GM18520 (cell line): ENCODE data around the gene HSPB6.
"Not testable (repeated sequence)": the region's sequence is repeated elsewhere in the genome, so short reads cannot be mapped to it uniquely, and the experiment has no call there.

Experiments used
- ATAC-seq: cut with Tn5 transposase; IDR thresholded peaks from one replicate; pipeline ENCODE4 v1.9.1; 2021; ENCODE audit not compliant: unreplicated experiment

The HSPB6 gene

DNA sequence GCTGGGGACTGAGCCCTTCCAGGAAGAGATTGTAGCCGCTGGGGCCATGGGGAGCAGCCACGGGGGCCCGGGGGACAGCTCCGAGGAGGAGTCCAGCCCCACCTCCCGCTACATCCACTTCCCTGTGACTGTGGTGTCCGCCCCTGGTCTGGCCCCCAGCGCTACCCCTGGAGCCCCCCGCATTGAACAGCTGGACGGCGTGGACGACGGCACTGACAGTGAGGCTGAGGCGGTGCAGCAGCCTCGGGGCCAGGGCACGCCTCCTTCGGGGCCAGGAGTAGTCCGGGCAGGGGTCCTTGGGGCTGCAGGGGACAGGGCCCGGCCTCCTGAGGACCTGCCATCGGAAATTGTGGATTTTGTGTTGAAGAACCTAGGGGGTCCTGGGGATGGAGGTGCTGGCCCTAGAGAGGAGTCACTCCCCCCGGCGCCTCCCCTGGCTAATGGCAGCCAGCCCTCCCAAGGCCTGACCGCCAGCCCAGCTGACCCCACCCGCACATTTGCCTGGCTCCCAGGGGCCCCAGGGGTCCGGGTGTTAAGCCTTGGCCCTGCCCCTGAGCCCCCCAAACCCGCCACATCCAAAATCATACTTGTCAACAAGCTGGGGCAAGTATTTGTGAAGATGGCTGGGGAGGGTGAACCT lies 24.2 kb downstream of the HSPB6 start:
- no peak for ATAC-seq

DNA sequence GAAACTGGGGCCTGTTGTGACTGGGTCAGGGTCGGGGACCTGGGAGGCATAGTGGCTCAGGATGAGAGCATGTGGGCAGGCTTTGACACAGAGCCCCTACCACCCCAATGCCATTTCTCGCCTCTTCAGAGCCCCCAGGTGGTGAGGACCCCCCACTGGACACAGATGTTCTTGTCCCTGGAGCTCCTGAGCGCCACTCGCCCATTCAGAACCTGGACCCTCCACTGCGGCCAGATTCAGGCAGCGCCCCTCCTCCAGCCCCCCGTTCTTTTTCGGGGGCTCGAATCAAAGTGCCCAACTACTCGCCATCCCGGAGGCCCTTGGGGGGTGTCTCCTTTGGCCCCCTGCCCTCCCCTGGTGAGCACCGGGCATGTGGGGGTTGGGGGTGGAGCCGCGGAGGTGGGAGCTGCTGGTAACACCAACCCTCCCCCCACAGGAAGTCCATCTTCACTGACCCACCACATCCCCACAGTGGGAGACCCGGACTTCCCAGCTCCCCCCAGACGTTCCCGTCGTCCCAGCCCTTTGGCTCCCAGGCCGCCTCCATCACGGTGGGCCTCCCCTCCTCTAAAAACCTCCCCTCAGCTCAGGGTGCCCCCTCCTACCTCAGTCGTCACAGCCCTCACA lies 24.9 kb downstream of the HSPB6 start:
- no peak for ATAC-seq

DNA sequence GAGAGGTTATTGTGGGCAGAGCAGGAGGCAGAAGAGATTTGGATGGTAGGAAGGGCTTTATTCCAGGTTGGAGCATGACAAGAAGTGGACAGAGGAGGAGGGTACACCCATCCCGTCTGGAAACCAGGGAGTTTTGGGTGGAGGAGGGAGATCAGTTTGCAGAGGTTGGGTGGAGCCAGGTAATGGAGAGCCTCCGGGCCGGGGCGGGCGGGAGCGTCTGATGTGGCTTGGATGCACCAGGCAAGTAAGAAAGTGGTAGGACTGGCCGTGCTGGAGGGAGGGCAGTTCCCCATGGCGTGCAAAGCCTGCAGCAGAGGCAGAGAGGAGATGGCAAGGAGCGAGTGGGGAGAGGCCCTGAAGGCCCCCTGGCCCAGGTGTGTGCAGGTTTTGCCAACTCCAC lies 25.5 kb downstream of the HSPB6 start:
- ATAC-seq: no peak

DNA sequence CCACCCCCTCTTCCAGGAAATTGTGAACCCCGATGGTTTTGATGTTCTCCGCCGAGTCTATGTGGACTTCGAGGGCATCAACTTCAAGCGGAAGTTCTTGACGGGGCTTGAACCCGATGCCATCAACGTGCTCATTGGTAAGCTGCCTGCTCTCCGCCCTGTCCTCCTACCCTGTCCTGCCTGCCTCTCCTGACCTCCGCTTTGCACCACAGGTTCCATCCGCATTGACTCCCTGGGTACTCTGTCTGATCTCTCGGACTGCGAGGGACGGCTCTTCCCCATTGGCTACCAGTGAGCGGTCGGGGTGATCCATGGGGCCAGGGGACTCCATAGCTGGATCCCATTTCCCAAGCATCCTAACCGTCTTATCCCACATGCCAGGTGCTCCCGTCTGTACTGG lies 26.5 kb downstream of the HSPB6 start:
- no peak for ATAC-seq

DNA sequence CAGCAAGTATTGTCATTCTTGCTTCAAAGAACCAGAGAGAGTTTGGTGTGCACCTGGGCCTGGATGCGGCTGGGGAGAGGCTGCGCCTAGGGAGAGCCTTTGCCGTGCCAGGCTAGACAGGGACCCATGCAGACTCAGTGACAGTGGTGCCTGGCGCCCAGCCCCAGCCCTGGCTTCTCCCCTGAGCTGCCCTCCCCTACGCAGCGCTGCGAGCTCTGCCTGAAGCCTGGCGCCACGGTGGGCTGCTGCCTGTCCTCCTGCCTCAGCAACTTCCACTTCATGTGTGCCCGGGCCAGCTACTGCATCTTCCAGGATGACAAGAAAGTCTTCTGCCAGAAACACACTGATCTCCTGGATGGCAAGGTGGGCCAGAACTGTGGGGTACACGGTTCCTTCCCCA lies 27.1 kb downstream of the HSPB6 start:
- no peak for ATAC-seq

DNA sequence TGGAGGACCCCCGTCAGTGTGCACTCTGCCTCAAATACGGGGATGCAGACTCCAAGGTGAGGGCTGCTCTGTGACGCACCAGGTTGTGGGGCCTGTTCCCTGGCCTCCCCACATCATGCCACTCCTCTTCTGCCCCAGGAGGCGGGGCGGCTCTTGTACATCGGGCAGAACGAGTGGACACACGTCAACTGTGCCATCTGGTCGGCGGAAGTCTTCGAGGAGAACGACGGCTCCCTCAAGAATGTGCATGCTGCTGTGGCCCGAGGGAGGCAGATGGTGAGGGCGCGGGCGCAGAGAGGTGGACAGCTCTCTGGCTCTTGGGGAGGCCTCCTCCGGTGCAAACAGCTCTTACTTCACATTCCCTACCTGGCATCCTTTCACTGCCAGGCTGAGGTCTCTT lies 27.8 kb downstream of the HSPB6 start:
- no peak for ATAC-seq

DNA sequence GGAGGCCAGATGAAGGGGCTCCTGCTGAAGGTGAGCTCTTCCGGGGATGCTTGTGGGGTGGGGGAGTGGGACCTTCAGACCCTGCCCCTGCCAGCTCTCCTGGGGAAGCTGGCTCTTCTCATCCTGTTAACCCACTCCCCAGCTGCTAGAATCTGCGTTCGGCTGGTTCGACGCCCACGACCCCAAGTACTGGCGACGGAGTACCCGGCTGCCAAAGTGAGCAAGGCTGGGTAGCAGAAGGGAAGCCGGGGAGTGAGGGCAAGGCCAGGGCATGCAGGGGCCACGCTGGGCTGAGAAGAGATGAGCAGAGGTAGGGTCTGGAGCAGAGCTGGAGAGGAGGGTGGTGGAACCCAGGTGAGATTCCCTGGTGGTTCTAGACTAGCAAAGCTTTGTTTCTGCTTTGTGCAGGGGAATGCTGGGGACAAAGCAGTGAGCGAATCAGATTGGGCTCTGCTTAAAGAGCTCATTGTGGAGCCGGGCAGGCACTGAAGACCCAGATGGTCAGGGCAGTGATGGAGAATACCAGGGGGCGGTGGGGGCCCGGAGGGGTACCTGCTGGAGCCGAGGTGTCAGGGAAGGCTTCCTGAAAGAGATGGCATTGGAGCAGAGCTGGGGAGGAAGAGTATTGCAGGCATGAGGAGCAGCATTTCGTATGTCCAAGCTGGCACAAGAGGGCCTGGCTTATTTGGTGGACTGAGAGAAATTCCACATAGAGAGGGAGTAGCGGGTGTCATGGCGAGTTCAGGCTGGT lies 28.7 kb downstream of the HSPB6 start:
- ATAC-seq: no peak

DNA sequence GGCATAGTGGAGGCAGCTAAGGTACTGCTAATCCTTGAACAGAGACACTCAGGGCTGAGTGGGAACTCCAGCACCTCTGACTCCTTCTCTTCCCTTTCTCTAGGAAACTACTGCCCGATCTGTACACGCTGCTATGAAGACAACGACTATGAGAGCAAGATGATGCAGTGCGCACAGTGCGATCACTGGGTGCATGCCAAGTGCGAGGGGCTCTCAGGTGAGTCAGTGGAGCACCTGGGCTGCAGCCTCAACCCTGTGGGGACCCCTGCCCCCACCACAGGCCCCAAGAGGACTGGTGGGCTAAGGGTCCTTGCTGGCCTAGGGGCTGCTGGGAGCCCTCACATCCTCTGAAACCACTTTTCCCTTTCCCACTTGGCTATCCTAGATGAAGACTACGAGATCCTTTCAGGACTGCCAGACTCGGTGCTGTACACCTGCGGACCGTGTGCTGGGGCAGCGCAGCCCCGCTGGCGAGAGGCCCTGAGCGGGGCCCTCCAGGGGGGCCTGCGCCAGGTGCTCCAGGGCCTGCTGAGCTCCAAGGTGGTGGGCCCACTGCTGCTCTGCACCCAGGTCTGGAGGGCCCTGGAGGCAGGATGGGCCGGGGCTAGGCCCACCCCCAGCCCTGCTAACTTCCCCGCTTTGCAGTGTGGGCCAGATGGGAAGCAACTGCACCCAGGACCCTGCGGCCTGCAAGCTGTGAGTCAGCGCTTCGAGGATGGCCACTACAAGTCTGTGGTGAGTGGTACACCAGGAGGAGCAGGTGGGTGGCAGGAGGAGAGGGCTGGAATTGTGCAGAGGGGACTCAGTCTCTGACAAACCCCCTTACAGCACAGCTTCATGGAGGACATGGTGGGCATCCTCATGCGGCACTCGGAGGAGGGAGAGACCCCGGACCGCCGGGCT lies 29.5 kb downstream of the HSPB6 start:
- ATAC-seq: no peak

DNA sequence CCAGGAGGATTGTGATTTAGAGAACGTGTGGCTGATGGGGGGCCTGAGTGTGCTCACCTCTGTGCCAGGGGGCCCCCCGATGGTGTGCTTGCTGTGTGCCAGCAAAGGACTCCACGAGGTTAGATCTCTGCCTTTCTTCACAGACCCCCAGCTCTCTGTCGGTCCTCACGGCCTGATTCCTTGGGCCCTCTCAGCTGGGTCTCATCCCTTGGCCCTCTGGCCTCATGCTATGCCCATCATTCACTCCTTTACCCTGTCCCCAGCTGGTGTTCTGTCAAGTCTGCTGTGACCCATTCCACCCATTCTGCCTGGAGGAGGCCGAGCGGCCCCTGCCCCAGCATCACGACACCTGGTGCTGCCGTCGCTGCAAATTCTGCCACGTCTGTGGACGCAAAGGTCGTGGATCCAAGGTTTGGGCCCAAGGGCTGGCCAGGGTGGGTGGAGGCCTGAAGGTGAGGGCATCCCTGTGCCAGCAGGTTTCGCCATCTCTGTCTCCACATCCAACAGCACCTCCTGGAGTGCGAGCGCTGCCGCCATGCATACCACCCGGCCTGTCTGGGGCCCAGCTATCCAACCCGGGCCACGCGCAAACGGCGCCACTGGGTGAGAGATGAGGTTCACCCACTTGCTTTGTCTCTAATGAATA lies 31.5 kb downstream of the HSPB6 start:
- ATAC-seq: no peak

DNA sequence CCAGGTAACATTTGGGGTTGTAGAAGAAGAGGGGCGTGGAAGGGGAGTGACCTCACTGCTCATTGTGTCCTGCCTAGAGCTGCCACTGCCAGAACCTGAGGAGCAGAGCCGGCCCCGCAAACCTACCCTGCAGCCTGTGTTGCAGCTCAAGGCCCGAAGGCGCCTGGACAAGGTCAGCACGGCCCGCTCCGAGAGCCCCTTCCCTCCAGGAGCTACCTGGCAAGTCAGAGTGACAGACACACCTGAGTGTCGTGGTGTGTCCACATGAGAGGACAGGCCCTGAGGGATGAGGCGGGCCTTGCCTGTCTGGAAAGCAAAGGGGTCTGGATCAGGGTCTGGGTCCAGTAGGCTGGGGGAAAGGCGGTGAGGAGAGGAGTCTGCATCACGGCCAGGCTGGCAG lies 32.3 kb downstream of the HSPB6 start:
- no peak for ATAC-seq

DNA sequence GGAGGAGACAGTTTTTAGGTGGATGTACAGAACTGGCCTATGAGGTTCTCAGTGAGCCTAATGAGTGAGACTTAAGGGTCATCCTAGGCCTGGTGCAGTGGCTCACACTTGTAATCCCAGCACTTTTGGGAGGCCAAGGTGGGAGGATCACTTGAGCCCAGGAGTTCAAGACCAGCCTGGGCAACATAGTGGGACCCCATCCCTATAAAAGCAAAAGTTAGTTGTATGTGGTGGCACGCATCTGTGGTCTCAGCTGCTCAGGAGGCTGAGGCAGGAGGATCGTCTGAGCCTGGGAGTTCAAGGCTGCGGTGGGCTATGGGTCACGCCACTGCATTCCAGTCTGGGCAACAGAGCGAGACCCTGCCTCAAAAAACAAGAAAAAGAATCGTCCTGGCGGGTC lies 32.7 kb downstream of the HSPB6 start:
- not testable (repeated sequence) for ATAC-seq

DNA sequence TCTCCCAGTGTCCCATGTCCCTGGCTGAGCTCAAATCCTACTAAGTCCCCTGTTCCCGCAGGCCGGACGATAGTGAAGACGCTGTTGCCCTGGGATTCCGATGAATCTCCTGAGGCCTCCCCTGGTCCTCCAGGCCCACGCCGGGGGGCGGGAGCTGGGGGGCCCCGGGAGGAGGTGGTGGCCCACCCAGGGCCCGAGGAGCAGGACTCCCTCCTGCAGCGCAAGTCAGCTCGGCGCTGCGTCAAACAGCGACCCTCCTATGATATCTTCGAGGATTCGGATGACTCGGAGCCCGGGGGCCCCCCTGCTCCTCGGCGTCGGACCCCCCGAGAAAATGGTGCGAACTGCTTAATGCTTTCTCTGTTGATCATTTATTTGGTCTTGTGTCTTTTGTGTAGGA lies 33.2 kb downstream of the HSPB6 start:
- no peak for ATAC-seq

DNA sequence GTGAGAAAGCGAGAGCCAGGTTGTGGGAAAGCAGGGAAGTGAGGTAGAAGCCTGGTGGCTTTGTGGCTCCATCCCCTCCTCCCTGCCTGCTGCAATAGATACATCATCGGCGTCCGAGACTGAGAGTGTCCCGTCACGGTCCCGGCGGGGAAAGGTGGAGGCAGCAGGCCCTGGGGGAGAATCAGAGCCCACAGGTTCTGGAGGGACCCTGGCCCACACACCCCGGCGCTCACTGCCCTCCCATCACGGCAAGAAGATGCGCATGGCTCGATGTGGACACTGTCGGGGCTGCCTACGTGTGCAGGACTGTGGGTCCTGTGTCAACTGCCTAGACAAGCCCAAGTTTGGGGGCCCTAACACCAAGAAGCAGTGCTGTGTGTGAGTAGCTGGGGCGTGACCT lies 33.9 kb downstream of the HSPB6 start:
- ATAC-seq: no peak

DNA sequence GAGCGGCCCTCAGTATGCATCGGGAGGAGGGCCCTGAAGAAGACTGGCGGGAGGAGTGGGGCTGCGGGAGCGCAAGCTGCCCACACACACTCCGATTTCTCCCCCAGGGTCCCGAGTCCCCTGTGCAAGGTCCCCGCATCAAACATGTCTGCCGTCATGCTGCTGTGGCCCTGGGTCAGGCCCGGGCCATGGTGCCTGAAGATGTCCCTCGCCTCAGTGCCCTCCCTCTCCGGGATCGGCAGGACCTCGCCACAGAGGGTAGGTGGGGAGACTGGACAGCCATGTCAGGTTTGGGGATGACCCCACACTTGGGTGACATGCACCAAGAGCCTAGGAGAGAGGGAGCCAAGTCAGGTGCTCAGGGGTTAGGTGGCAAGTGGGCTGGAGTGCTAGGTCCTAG lies 34.4 kb downstream of the HSPB6 start:
- ATAC-seq: no peak

DNA sequence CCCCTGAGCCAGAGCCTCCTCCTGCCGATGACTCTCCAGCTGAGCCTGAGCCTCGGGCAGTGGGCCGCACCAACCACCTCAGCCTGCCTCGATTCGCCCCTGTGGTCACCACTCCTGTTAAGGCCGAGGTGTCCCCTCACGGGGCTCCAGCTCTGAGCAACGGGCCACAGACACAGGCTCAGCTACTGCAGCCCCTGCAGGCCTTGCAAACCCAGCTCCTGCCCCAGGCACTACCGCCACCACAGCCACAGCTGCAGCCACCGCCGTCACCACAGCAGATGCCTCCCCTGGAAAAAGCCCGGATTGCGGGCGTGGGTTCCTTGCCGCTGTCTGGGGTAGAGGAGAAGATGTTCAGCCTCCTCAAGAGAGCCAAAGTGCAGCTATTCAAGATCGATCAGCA lies 35.5 kb downstream of the HSPB6 start:
- no peak for ATAC-seq

DNA sequence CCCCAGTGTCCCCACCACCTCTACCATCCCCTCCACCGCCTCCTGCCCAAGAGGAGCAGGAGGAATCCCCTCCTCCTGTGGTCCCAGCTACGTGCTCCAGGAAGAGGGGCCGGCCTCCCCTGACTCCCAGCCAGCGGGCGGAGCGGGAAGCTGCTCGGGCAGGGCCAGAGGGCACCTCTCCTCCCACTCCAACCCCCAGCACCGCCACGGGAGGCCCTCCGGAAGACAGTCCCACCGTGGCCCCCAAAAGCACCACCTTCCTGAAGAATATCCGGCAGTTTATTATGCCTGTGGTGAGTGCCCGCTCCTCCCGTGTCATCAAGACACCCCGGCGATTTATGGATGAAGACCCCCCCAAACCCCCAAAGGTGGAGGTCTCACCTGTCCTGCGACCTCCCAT lies 36.2 kb downstream of the HSPB6 start:
- no peak for ATAC-seq

DNA sequence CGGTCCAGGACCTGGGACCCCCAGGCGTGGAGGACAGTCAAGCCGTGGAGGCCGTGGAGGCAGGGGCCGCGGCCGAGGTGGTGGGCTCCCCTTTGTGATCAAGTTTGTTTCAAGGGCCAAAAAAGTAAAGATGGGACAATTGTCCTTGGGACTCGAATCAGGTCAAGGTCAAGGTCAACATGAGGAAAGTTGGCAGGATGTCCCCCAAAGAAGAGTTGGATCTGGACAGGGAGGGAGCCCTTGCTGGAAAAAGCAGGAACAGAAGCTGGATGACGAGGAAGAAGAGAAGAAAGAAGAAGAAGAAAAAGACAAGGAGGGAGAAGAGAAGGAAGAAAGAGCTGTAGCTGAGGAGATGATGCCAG lies 36.7 kb downstream of the HSPB6 start:
- no peak for ATAC-seq

DNA sequence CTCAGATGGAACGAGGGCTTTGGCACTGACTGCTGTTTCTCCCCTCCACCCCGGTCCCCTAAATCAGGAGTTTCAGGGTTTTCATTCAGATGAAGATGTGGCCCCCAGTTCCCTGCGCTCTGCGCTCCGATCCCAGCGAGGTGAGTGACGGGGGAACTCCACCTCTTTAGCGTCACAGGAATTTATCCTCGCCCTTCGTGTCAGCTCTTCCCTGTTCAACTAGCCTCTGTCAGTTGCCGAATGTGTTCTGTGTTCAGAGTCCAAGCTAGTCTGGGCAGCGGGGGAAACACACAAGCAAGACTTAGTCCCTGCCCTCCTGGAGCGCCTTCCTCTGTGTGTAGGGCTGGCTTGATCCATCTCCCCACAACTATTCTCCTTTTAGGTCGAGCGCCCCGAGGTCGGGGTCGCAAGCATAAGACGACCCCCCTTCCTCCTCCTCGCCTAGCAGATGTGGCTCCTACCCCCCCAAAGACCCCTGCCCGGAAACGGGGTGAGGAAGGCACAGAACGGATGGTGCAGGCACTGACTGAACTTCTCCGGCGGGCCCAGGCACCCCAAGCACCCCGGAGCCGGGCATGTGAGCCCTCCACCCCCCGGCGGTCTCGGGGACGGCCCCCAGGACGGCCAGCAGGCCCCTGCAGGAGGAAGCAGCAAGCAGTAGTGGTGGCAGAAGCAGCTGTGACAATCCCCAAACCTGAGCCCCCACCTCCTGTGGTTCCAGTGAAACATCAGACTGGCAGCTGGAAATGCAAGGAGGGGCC lies 37.2 kb downstream of the HSPB6 start:
- no peak for ATAC-seq

DNA sequence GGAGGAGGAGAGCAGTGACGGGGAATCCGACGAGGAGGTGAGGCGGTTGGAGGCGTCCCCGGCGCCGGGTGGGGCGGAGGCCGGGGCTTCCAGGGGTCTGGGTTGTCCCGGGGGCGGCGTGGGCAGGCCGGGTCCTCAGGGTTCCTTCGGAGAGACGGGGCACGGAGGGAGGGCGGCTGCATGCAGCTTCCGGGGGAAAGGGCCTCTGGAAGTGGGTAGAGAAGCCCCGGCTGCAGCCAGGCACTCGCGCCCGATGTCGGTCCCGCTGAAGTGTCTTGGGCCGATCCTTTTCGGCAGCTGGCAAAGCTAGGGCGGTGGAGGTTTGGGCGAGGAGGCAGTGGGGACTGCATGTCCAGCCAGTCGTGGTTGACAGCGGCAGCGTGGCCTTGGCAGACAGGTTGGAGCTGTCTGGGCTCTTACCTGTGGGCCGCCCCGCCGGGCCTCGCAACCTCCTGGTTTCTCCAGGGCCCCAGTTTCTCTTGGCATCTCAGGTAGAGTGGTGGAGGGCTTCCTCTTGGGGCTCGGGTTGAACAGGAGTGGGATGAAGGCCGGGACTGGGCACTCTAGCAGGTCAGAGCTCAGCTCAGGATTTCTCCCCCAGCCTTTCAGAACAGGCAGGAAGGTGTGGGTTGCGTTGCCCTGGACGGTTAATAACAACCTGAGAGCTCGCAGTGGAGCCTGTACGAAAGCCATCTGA lies 38.3 kb downstream of the HSPB6 start:
- no peak for ATAC-seq
